GM18508 (cell line): ENCODE results near the gene NXPH2.
A peak's percentile ranks its signal among the peaks of the same experiment; 100 is the strongest.
"Not testable (repeated sequence)": the region's sequence is repeated elsewhere in the genome, so short reads cannot be mapped to it uniquely, and the experiment has no call there.

Experiments used
- ATAC-seq: cut with Tn5 transposase; IDR thresholded peaks from one replicate; pipeline ENCODE4 v1.9.1; 2021; ENCODE audit warnings: moderate number of reproducible peaks; ENCODE audit not compliant: insufficient read depth, unreplicated experiment

Gene NXPH2

DNA sequence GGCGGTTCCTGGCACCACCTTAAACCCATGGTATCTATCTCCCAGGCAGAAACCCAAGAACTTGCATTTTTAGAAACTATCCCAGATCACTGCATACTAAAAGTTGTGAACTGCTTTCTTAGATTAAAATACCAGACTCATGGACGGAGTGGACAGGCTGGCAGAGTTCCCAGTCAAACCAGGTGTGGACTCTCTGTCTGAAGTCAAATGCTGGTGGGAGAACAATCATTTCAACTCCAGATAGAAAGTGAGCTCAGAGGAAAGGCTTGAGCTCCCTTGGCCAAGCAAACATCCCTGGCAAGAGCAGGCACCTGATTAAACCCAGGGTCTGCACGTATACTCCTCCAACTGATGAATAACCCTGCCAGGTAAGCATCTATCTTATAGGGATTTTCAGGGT lies 19.5 kb downstream of the NXPH2 start:
- no peak for ATAC-seq

DNA sequence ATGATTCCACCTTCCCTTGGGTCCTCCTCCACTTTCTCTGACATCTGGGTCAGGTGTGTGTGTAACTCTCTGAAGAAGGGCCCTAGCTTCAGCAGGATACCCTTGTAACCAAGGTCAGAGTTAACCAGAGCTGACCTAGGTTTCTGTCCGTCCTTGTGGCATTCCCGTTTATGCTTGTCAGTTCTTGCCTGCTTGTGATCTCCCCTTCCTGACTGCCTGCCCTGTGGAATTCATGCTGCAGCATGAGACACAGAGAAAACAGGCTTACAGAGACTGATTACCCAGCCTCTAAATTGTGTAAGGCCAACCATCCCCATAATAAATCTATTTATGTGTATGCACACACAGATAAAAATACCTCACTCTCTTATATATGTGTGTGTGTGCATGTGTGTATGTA lies 22.8 kb downstream of the NXPH2 start:
- ATAC-seq, result no peak

DNA sequence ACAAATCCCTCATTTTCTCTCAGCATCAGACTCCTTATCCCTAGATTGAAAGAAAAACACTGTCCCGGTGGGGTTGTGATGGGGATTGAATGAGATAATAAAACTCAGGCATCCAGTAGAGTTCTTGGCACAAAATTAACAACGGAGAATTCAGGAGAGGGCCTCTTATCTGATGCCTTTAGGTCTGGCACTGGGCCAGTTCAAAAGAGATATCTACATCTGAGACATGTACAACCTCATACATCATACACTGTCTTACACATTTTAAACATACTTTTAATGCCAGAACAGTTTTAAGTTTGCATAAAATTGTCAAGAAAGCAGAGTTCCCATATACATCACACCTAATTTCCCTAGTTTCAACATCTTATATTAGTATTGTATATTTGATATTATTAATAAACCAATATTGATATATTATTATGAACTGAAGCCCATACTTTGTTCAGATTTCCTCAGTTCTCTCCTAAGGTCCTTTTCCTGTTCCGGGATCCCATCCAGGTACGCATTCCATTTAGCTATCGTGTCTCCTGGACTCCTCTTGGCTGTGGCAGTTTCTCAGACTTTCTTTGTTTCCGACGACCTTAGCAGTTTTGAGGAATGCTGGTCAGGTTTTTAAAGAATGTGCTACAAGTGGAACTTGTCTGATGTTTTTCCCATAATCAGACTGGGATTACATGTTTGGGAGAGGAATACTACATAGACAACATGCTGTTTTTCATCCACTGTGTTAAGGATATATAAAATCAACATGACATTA lies 27.8 kb downstream of the NXPH2 start:
- no peak for ATAC-seq

DNA sequence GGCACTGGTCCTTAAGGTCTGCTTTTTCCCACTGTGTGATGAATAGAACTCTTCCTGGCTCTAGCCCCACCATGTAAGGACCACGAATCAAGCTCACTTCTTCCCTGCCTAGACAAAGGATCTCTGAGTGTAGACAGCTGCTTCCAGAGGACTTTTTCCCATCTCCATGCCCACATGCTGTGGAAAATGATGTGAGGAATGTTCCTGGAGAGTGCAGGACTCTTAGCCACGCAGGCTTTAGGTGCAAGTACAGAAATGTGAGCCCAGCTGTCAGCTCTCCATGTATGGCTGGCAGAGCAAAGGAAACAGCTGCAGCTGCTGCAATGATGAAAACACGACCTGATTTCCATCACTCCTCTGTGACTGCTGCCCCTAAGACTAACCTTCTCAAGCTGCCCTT lies 35.5 kb downstream of the NXPH2 start:
- ATAC-seq, result no peak

DNA sequence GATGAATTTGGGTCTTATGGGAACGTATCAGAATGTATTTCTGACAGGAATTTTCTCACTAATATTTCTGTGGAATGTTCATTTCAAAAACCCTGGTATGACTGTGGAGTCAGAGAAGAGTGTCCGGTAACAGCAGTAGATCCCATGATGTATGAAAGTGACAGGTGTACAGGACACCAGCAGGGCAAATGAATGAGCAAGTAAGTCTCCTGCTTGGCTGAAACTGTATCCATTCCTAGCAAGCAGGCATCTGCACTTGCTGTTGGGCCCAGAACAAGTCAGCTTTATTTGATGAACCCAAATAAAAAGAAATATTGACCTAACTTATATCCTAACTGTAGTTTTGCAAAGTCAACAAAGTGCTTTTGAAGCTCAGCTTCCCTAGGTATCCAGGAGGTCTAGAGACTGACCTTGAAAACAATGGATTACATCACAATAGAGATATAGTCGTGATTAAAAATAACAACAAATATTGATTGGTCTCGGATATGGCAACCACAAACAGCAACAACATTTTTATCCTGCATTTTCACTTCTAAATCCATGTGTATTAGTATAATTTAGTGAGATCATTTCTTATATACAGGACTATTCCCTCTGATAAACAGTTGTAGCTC lies 37.6 kb downstream of the NXPH2 start:
- ATAC-seq, result no peak

DNA sequence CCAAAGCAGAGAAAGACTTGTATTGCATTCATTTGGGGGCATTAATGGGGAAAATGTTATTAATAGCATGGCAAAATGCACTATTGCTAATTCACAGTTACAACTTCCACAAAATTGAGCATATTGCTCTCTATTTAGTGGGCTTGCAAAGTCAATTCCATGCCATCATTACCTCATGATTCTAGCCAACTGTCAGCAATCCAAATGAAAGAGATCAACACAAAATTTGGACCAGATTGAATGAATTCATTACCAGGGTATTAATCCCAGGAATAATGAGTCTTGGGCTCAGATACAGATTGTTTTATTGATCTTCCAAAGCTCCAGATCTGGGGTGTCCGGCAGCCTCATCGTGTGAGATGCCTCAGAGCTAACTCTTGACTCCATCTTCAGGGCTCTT lies 38.3 kb downstream of the NXPH2 start:
- no peak for ATAC-seq

DNA sequence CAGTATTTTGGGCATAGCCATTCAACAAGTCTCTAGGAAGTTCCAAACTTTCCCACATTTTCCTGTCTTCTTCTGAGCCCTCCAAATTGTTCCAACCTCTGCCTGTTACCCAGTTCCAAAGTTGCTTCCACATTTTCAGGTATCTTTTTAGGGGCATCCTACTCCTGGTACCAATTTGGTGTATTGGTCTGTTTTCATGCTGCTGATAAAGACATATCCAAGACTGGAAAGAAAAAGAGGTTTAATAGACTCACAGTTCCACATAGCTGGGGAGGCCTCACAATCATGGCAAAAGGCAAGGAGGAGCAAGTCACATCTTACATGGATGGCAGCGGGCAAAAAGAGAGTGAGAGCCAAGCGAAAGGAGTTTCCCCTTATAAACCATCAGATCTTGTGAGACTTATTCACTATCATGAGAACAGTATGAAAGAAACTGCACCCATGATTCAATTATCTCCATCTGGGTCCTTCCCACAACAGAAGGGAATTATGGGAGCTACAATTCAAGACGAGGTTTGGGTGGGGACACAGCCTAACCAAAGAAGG lies 43.1 kb downstream of the NXPH2 start:
- ATAC-seq, result not testable (repeated sequence)

DNA sequence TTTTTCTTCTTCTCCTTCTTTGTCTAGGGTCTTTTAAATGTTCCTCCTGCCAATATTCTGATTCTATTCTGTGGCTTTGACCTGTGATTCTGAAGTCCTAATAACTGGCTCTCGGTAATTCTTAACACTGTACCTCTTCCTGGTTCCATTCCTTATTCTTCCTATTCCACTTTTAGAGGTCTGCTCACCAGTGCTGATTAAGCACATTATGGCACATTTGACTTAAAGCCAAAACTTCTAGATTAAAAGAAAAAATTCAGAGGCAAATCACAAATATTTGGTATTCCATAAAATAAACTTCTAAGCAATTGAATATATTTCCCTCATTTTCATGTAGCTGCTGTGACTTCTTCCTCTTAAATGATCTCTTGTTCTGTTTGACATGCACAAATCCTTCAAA lies 47.5 kb downstream of the NXPH2 start:
- ATAC-seq, result no peak

DNA sequence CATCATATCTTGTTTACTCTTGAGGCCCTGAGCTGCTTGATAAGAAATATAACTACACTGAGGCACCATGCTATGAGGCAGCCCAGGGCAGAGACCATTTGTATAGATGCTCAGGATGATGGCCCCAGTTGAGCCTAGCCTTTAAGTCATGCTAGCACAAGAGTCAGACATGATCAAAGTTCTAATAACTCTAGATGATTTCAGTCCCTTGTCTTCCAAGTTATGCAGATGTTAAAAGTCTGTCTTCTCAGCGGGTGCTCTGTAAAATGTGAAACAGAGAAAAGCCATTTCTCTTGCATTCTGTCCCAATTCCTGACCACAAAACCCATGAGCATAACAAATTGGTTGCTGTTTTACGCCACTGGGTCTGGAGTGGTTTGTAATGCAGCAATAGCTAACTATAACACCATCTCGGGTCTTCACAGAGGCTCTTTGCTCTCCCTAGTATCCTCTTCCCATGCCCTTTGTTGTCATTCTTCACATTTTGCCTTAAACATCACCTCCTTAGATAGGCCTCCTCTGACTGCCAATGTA lies 49.6 kb downstream of the NXPH2 start:
- peak; percentile 81 for ATAC-seq

DNA sequence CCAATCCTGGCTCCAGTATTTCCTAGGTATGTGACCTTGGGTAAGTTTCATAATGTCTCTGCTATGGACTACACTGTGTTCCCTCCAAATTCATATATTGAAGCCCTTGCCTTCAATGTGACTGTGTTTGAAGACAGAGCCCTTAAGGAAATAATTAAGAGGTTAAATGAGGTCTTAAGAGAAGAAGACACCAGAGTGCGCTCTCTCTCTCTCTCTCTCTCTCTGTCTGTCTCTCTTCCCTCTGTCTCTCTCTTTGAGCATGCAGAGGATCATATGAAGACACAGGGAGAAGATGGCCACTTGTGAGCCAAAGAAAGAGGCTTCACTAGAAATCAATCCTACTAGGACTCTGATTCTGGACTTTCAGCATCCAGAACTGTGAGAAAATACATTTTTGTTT lies 52.2 kb downstream of the NXPH2 start:
- ATAC-seq, result no peak

DNA sequence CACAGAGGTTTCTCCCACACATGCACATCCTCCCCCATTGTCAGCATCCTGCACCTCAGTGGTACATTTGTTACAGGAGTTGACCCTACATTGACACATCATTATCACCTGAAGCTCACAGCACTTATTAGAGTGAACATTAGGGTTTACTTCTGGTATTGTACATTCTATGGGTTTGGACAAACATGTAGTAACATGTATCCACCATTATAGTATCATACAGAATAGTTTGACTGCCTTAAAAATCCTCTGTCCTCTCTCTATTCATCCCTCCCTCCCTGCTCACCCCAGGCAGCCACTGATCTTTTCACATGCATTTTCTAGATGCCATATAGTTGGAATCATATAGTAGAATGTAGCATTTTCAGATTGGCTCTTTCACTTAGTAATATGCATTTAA lies 53.5 kb downstream of the NXPH2 start:
- ATAC-seq, result no peak

DNA sequence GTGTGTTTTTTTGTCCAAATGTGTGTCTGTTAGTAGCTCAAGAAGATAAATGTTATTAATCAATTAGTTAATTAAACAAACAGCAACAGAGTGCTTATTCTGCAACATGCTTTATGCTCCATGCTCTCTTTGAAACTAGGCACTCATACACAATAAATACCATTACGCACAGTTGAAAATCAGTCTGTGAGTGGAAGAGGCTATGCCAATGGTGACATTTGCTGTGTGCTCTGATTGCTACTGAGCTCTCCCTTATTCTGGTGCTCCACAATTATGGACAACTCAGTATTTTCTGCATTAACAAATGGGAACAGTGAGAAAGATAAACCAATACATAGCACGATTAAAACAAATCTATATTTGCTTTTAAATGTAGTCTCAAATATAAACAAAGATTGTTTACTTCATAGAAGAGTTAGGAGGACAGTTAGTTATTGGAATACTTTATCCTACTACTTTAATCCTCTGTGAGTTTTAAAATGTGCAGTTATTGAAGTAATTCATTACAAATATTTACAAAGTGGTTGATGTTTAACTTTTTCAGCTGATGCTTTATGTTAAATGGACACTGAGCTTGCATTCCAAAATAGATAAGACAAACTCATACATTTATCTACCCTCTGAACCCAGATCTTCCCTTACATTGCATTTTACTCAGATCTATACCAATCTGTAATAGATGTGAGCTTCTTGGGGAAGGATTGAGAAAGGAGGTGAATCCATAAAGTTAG lies 55.3 kb downstream of the NXPH2 start:
- ATAC-seq, result no peak

DNA sequence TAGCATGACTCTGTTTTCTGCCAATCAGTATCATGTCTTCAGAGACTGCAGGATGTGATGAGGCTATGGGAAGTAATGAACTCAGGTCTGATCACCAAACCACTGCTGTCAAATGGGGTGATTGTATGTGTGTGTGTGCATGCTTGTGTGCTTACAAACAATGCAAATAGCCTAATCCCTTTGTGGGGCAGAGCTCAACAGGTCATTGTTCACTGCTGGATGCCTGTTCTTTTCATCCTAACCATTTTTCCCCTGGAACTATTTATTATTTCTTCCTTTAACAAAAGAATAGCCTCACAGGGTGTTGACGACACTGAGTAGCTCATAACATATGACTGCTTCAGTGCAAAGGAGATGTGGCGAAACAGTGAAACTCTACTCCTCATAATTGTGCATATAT lies 55.9 kb downstream of the NXPH2 start:
- no peak for ATAC-seq

DNA sequence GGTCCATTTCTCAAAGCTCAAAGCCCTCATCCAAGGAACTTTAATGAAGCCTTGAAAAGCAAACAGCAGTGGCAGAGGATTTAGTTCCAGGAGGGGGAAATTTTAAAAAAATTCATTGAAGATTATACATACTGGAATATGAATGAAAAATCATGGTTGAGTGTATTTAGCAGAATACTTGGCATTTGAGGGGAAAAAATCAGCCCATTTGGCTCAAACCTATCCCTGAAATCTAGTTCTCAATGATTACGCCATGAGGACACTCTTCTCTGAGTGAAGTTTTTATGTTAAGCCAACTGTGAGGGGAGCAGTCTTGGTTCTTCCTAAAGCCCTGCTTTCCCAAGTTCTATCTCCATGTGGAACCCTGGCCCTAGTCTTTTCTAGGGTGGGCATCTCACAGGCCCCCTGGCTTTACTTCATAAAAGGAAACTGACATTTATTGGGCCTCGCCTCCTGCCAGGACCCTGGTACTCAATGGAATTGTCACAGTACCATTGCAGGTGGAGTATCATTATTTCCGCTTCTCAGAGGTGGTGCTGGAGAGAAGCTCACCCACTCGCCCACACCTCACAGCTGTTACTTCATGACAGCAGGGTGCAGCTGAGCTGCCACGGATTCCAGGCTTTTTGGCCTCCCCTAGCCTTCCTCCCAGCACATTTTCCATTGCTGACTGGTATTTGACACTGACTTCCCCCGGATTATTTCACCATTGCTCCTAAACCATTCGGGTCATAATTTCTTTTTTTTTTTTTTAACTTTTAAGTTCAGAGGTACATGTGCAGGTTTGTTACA lies 56.8 kb downstream of the NXPH2 start:
- no peak for ATAC-seq

DNA sequence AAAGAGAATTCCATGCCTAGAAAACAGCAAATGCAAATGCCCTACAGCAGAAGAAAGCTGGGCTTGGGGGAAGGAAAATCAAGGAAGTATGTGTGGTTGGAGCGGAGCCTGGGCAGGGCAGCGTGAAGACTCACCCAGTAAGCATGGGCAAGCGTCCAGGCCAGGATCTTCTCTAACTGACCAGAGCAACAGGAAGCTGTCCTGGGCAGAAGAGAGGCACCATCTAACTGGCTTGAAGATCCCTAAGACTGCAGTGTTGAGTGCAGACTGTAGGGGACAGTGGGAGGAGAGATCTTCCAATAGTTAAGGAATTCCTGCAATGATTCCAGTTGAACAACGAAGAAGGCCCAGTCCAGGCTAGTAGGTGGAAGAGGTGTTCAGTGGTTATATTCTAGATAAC lies 57.9 kb downstream of the NXPH2 start:
- ATAC-seq, result no peak

DNA sequence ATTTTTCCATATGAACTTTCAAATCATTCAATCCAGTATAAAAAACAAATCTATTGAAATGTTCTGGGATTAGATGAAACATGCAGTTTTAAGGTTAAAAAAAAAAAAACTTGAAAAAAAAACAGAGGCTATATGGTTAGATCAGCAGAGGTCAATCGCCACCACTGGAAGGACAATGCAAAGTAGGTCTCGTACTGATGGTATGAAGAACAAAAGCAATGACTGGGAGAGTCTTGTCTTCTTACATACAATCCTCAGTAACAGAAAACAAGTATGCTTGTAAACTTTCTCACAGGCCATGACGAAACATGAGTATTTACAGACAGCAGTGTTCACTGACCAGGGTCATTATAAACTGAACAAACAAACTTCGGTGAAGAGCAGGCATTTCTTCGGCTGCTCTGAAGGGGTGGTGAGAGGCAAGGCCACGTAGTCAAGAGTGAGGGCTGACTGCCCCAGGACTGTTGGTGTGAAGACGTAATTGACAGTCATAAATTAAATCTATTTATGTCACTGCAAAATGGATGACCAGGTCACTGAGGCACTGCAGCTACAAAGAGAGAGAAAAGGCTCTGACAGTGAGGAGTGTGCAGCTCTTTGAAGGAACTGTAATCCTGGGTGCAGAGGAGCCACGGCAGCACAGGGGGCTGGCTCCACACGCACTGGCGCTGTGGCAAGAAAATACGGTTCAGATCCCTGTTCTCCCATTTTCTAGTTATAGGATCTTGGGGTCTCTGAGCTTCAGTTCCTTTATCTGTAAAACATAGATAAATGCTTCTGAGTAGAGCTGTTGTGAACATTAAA lies 60.0 kb downstream of the NXPH2 start:
- no peak for ATAC-seq

DNA sequence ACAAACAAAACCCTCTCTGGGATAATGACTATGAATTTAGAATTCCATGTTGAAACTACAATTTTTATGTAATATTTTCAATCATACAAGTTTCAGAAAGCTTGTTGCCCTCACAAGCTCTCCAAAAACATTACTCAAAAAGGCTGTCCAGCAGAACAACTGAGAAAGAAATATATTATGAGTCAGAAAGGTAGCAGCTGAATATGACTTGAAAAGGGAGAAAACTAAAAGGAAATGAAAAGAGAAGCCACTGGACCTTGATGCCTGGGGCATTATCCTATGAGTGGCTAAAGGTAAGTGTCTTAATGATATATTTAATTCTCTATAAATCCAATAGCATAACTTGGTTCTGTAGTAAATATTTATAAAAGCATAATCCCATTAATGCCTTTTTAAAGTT lies 61.8 kb downstream of the NXPH2 start:
- ATAC-seq, result no peak

DNA sequence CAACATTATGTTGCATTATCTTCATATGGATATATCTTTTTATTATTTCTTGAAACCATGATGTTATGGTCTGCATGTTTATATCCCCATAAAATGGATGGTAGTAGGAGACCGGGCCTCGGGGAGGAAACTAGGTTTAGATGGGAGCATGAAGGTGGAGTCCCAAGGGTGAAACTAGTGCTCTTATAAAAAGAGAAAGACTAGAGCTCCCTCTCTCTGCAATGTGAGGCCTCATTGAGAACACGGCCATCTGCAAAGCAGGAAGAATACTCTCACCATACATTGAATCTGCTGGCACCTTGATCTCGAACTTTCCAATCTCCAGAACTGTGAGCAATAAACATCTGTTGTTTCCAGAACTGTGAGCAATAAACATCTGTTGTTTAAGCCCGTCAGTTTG lies 64.0 kb downstream of the NXPH2 start:
- no peak for ATAC-seq

DNA sequence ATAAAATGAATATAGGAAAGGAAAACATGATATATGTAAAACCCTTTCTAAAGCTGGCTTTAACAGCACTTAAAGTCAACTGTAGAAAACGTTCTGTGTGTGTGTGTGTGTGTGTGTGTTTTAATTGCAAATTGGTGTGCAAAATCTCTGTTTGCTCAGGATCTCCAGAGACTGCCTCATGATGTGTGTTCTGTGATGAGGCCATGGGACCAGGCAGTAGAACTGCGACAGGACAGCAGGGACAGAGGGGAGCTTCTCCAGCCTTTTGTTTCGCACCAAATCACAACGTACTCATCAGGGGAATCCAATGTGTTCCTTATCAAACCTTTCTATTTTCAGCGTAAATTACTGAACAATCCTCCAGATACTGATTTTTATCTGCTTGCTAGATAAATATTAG lies 66.7 kb downstream of the NXPH2 start:
- no peak for ATAC-seq
